PC-3 (cell line): ENCODE results near the gene ATP13A3. TPM values are rescaled to one million over a fixed set of nuclear protein-coding genes. Genes with fewer than 3 reads are reported as not detected.
"Not testable (repeated sequence)": the region's sequence is repeated elsewhere in the genome, so short reads cannot be mapped to it uniquely, and the experiment has no call there.

Experiments
- ATAC-seq: fragments of 200-7000 bp; cut with Tn5 transposase; 2 replicates; pipeline ENCODE4 v1.9.1; 2020; ENCODE audit warnings: mild to moderate bottlenecking, moderate library complexity
- Bru-seq: library from RNA; stranded (reverse); fragments of 400-500 nt; gene quantifications from one replicate; lab custom pipeline; 2021; lab: Mats Ljungman, UMichigan
- BruChase-seq, 2 experiments: library from RNA; stranded (reverse); fragments of 400-500 nt; gene quantifications; one replicate each; lab custom pipeline; 2021; lab: Mats Ljungman, UMichigan
- BruUV-seq: library from RNA; stranded (reverse); fragments of 400-500 nt; replicated peaks from 2 replicates; lab custom pipeline; 2021; lab: Mats Ljungman, UMichigan
- CTCF ChIA-PET: fragments of 300-600 bp; sonication (Branson Sonifier 250); formaldehyde crosslinking; loops from one replicate; lab custom pipeline; 2022; ENCODE audit warnings: antibody characterized with exemption; lab: Charles Lee
- POLR2A ChIA-PET: fragments of 300-600 bp; sonication (Branson Sonifier 250); formaldehyde crosslinking; loops from one replicate; lab custom pipeline; 2022; ENCODE audit warnings: antibody characterized with exemption; ENCODE audit not compliant: unreplicated experiment; lab: Charles Lee
- DNase-seq: peaks from one replicate; pipeline ENCODE4 v3.0.0-alpha.2; 2015
- H2AFZ ChIP-seq: fragments of 300-600 bp; sonication (generic); 2 replicates; pipeline ENCODE4 v1.6.0; 2016; ENCODE audit warnings: antibody characterized with exemption, low read length
- H3F3A ChIP-seq: fragments of 300-600 bp; sonication (generic); one replicate; pipeline ENCODE4 v1.6.0; 2017; ENCODE audit warnings: antibody characterized with exemption, low read length, control low read depth, mild to moderate bottlenecking; ENCODE audit not compliant: unreplicated experiment
- H3K27ac ChIP-seq: fragments of 300-600 bp; sonication (generic); 2 replicates; pipeline ENCODE4 v1.5.1; 2016; ENCODE audit warnings: mild to moderate bottlenecking, low read length
- H3K27me3 ChIP-seq: fragments of 300-600 bp; sonication (generic); 2 replicates; pipeline ENCODE4 v1.6.1; 2016; ENCODE audit warnings: low read length, mixed read lengths
- H3K36me3 ChIP-seq: fragments of 300-600 bp; sonication (generic); 2 replicates; pipeline ENCODE4 v1.6.1; 2016; ENCODE audit warnings: low read depth, mixed run types, low read length, mixed read lengths
- H3K4me1 ChIP-seq: fragments of 300-600 bp; sonication (generic); 2 replicates; pipeline ENCODE4 v1.5.1; 2016; ENCODE audit warnings: low read length; ENCODE audit not compliant: insufficient read depth
- H3K4me2 ChIP-seq: fragments of 300-600 bp; sonication (generic); 2 replicates; pipeline ENCODE4 v1.6.0; 2016; ENCODE audit warnings: low read length
- H3K4me3 ChIP-seq: fragments of 300-600 bp; sonication (generic); 2 replicates; pipeline ENCODE4 v1.5.1; 2016; ENCODE audit warnings: mild to moderate bottlenecking, low read length, mixed read lengths
- H3K79me2 ChIP-seq: fragments of 300-600 bp; sonication (generic); 2 replicates; pipeline ENCODE4 v1.6.1; 2017; ENCODE audit warnings: low read length, mixed read lengths
- H3K9ac ChIP-seq: fragments of 300-600 bp; sonication (generic); 2 replicates; pipeline ENCODE4 v1.6.0; 2016; ENCODE audit warnings: mild to moderate bottlenecking, low read length
- H3K9me2 ChIP-seq: fragments of 300-600 bp; sonication (generic); replicated peaks from 2 replicates; pipeline ENCODE4 v1.6.1; 2016; ENCODE audit warnings: mixed run types, low read length, mixed read lengths
- H3K9me3 ChIP-seq: fragments of 300-600 bp; sonication (generic); 2 replicates; pipeline ENCODE4 v1.6.1; 2016; ENCODE audit warnings: low read length, mixed read lengths
- H4K20me1 ChIP-seq: fragments of 300-600 bp; sonication (generic); 2 replicates; pipeline ENCODE4 v1.6.1; 2016; ENCODE audit warnings: low read length, mixed read lengths
- EZH2 ChIP-seq: fragments of 300-600 bp; sonication (generic); IDR thresholded peaks from one replicate; pipeline ENCODE4 v1.6.1; 2017; ENCODE audit warnings: antibody characterized with exemption, mild to moderate bottlenecking, low read length; ENCODE audit not compliant: unreplicated experiment
- EZH2phosphoT487 ChIP-seq: fragments of 300-600 bp; sonication (generic); IDR thresholded peaks from 2 replicates; pipeline ENCODE4 v1.6.1; 2018; ENCODE audit warnings: mild to moderate bottlenecking, antibody characterized with exemption, low read length, borderline replicate concordance
- intact Hi-C: fragments of 100-400 bp; cut with micrococcal nuclease; formaldehyde crosslinking; loops from 2 replicates; pipeline ENCODE4 v1.9.0; 2023
- long read RNA-seq: library from polyadenylated mRNA; unstranded; transcript quantifications from one replicate; pipeline ENCODE4 v2.0.0, GENCODE V29; 2021; ENCODE audit not compliant: unreplicated experiment
- total RNA-seq: library from RNA; depleted of rRNA; stranded (reverse); fragments of >200 nt; gene quantifications from 2 replicates; pipeline ENCODE4 v1.2.3, GENCODE V29; 2014; rRNA removed
- TF ChIP-seq, protein P1 (sequence below): fragments of 300-600 bp; sonication (generic); conservative IDR thresholded peaks from 2 replicates; pipeline ENCODE4 v1.5.1; 2017; ENCODE audit warnings: antibody characterized with exemption, low read depth, mild to moderate bottlenecking, low read length

The ATP13A3 gene
- total RNA-seq (69.4 and 101 TPM in 2 replicates), Bru-seq, nascent RNA (percentile 92 among the genes with signal in this experiment), BruChase-seq, experiment 1, labeled RNA remaining after a 6-hour chase (percentile 94 among the genes with signal in this experiment), BruChase-seq, experiment 2, labeled RNA remaining after a 2-hour chase (percentile 95 among the genes with signal in this experiment)
- long read RNA-seq, full-length matches to known transcripts: 16 of 52 reads
- long read RNA-seq, partial matches to known transcripts: 11 of 52 reads
- long read RNA-seq, other reads (novel, unspliced or antisense): 25 of 52 reads

DNA sequence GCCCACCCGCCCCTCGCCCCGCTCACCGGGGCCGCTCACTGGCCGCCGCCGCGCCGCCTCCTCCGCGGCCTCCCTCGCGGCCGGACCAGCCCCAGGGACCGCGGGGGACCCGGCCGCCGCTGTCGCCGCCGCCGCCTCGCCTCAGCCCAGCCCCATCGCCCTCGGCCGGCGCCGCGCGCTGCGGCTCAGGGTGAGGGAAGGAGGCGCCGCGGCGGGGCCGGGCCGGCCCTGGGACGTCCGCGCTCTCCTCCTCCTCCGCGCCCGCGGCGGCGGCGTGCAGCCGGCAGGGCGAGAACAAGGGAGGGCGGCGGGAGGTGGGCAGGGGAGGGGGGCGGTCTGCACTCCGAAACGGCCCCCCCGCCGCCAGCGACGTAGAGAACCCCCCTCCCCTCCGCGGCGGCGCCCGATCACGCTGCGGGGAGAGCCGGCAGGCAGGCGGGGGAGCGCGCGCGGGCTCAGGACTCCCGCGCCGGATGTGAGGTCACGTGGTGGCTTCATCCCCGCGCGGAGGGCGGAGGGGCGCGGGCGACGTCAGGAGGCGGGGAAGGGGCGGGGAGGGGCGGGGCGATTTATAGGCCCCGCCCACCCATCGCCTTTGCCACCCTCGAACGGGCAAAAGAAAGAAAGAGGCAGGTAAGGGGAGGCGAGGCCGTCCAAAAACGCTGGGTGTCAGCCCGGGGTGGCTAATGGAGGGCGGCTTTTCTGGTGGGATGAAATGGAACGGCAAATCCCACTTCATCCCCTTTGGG lies at the start of gene ATP13A3:
Gene ATP13A3, minus strand, starts transcription at position 463 of the 749 bp plus-strand sequence. CDS start 24,812 bp downstream, outside the sequence.
- ATAC-seq (peak; percentile 74), DNase-seq (peak; percentile 91)
- ChIA-PET POLR2A (interaction anchor here (0.5 kb wide), 1 partner anchor 14 kb away, joined by 6 read pairs; no protein-coding TSS in a partner anchor), CTCF (no interaction called here)
- peak within 1 kb of the TSS; percentile 92 for H3K4me3 ChIP-seq
- peaks cover 29% of the 10 kb centered on the region for H4K20me1 ChIP-seq
- H2AFZ ChIP-seq: 0 out of 2 replicates have a peak within 1 kb of the TSS, but pooled peaks have one; percentile 39
- peaks cover 3% of the 10 kb centered on the region for H3F3A ChIP-seq
- no peaks in the 10 kb centered on the region for H3K27me3 ChIP-seq
- TF ChIP-seq EZH2: no peak
- no peak for TF ChIP-seq EZH2phosphoT487
- TF ChIP-seq, protein P1, sequence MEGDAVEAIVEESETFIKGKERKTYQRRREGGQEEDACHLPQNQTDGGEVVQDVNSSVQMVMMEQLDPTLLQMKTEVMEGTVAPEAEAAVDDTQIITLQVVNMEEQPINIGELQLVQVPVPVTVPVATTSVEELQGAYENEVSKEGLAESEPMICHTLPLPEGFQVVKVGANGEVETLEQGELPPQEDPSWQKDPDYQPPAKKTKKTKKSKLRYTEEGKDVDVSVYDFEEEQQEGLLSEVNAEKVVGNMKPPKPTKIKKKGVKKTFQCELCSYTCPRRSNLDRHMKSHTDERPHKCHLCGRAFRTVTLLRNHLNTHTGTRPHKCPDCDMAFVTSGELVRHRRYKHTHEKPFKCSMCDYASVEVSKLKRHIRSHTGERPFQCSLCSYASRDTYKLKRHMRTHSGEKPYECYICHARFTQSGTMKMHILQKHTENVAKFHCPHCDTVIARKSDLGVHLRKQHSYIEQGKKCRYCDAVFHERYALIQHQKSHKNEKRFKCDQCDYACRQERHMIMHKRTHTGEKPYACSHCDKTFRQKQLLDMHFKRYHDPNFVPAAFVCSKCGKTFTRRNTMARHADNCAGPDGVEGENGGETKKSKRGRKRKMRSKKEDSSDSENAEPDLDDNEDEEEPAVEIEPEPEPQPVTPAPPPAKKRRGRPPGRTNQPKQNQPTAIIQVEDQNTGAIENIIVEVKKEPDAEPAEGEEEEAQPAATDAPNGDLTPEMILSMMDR: no peak
- no TSS peak for BruUV-seq
- peaks cover 3% of the 10 kb centered on the region; the same call in 1 of the 2 replicates for H3K36me3 ChIP-seq
- no peaks in the 10 kb centered on the region for H3K9me3 ChIP-seq
- peak within 1 kb of the TSS; percentile 88 for H3K9ac ChIP-seq
- H3K4me2 ChIP-seq: peak within 1 kb of the TSS; percentile 84
- intact Hi-C loops: loop anchor here (1.0 kb wide), 1 partner anchor 12 kb away; no protein-coding TSS in a partner anchor
- H3K4me1 ChIP-seq: peaks cover 33% of the 10 kb centered on the region
- H3K79me2 ChIP-seq: peaks cover 46% of the 10 kb centered on the region
- peak within 1 kb of the TSS; percentile 24 for H3K27ac ChIP-seq
- no peaks in the 10 kb centered on the region for H3K9me2 ChIP-seq

DNA sequence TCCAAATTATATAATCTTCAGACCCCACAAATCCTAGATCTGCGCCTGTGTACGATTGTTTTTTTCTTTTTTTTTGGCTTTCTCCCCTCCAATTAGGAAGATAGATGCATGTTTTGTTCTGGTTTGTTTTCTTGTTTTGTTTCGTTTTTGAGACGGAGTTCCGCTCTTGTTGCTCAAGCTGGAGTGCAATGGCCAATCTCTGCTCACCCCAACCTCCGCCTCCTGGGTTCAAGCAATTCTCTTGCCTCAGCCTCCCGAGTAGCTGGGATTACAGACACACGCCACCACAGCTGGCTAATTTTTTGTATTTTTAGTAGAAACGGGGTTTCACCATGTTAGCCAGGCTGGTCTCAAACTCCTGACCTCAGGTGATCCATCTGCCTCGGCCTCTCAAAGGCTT lies 48.4 kb upstream of the ATP13A3 start:
- H3K9me2 ChIP-seq, H3K27me3 ChIP-seq, H3K9me3 ChIP-seq, H3K9ac ChIP-seq, H3K27ac ChIP-seq, H3K4me2 ChIP-seq, POLR2A ChIA-PET, H4K20me1 ChIP-seq, ATAC-seq, H3K36me3 ChIP-seq, BruUV-seq, DNase-seq, H3F3A ChIP-seq, H2AFZ ChIP-seq, H3K4me3 ChIP-seq, H3K79me2 ChIP-seq: not testable (repeated sequence)
- CTCF ChIA-PET: interaction anchor here (0.6 kb wide), 1 partner anchor 39 kb away, joined by 3 read pairs; no protein-coding TSS in a partner anchor
- peaks cover 15% of the 10 kb centered on the region for H3K4me1 ChIP-seq
- intact Hi-C loops: loop anchor here (5.0 kb wide), 1 partner anchor 37 kb away; no protein-coding TSS in a partner anchor

DNA sequence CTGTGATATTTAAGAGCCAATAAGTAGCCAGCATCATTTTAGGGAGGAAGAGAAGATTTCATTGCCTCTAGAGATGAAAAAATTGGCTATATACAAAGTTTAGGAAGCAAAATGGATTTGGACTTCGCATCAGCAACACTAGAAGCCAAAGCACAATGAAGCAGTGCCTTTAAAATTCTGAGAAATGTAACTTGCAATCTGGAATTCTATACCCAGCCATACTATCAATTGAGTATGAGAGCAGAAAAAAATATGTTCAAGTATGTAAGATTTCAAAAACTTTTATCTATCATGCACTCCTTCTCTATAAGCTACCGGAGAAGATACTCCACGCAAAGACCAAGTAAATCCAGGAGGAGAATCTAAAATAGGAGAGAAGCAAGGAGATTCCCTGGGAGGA lies 47.4 kb upstream of the ATP13A3 start:
- no peaks in the 10 kb centered on the region for H3K79me2 ChIP-seq
- ATAC-seq (no peak), DNase-seq (no peak)
- no peak overlapping the region for H3K4me3 ChIP-seq
- H3K4me2 ChIP-seq: no peak overlapping the region
- intact Hi-C loops: no loop called here
- H3K27me3 ChIP-seq: no peaks in the 10 kb centered on the region
- CTCF ChIA-PET: no interaction called here
- H4K20me1 ChIP-seq: no peaks in the 10 kb centered on the region
- 0 out of 2 replicates have a peak, but pooled peaks cover 10% of the 10 kb centered on the region for H3K36me3 ChIP-seq
- no peak overlapping the region for H3K9ac ChIP-seq
- no peak overlapping the region for H2AFZ ChIP-seq
- POLR2A ChIA-PET: interaction anchor here (0.7 kb wide), 2 partner anchors 40 to 237 kb away, joined by 3 to 7 read pairs; no protein-coding TSS in a partner anchor
- TF ChIP-seq EZH2phosphoT487: no peak
- TF ChIP-seq EZH2: no peak
- TF ChIP-seq, protein P1: no peak
- BruUV-seq: no TSS peak
- peaks cover 15% of the 10 kb centered on the region for H3K4me1 ChIP-seq
- no peaks in the 10 kb centered on the region for H3K9me2 ChIP-seq
- H3K27ac ChIP-seq: no peak overlapping the region
- H3F3A ChIP-seq: peaks cover 4% of the 10 kb centered on the region
- H3K9me3 ChIP-seq: peaks cover 10% of the 10 kb centered on the region
